Activated T-cell treated with anti-CD3 and anti-CD28 coated beads, Interleukin-2, amount 50 U/mL, for 48 hours (primary cell): ENCODE results near the gene GRAP2.

Experiments
- DNase-seq, 2 experiments: peaks; one replicate each; pipeline ENCODE4 v3.0.0-alpha.2; 2020

The GRAP2 gene

GRCh38 chr22:40022536-40023240, 121.8 kb downstream of the GRAP2 start:
- DNase-seq, result no peak
